ENCODE data around the gene TRAF3IP1.

The TRAF3IP1 gene

GRCh38 chr2:238295144-238296112, 24.9 kb upstream of the TRAF3IP1 start:
- no peak for TF ChIP-seq GATA3 (IDR thresholded peaks at IDR 0.05; ENCODE audit: low read depth, low read length)

- TF ChIP-seq GATA2 (IDR thresholded peaks at IDR 0.05; ENCODE audit: low read depth, low read length): no peak
- no peak for TF ChIP-seq GATA3 (IDR thresholded peaks at IDR 0.05; ENCODE audit: low read depth, low read length)
Observed at GRCh38 chr2:238296638-238297457, 23.5 kb upstream of the TRAF3IP1 start.

GRCh38 chr2:238299803-238300202, 20.5 kb upstream of the TRAF3IP1 start:
- TF ChIP-seq GATA3 (IDR thresholded peaks at IDR 0.05; ENCODE audit: low read depth, low read length) (no peak), GATA2 (IDR thresholded peaks at IDR 0.05; ENCODE audit: low read depth, low read length) (no peak)

- TF ChIP-seq GATA2 (IDR thresholded peaks at IDR 0.05; ENCODE audit: low read depth, low read length) (no peak), GATA3 (IDR thresholded peaks at IDR 0.05; ENCODE audit: low read depth, low read length) (no peak)
Observed at GRCh38 chr2:238302087-238302486, 18.2 kb upstream of the TRAF3IP1 start.

- TF ChIP-seq GATA3 (IDR thresholded peaks at IDR 0.05; ENCODE audit: low read depth, low read length) (no peak), GATA2 (IDR thresholded peaks at IDR 0.05; ENCODE audit: low read depth, low read length) (no peak)
Observed at GRCh38 chr2:238302751-238303150, 17.6 kb upstream of the TRAF3IP1 start.

GRCh38 chr2:238304116-238304515, 16.2 kb upstream of the TRAF3IP1 start:
- TF ChIP-seq GATA3 (IDR thresholded peaks at IDR 0.05; ENCODE audit: low read depth, low read length) (no peak), GATA2 (IDR thresholded peaks at IDR 0.05; ENCODE audit: low read depth, low read length) (no peak)

- no peak for TF ChIP-seq GATA3 (IDR thresholded peaks at IDR 0.05; ENCODE audit: low read depth, low read length)
- TF ChIP-seq GATA2 (IDR thresholded peaks at IDR 0.05; ENCODE audit: low read depth, low read length): no peak
Observed at GRCh38 chr2:238305092-238305862, 15.0 kb upstream of the TRAF3IP1 start.

GRCh38 chr2:238305965-238306671, 14.2 kb upstream of the TRAF3IP1 start:
- TF ChIP-seq GATA3 (IDR thresholded peaks at IDR 0.05; ENCODE audit: low read depth, low read length) (no peak), GATA2 (IDR thresholded peaks at IDR 0.05; ENCODE audit: low read depth, low read length) (no peak)

- TF ChIP-seq GATA2 (IDR thresholded peaks at IDR 0.05; ENCODE audit: low read depth, low read length): no peak
- TF ChIP-seq GATA3 (IDR thresholded peaks at IDR 0.05; ENCODE audit: low read depth, low read length): no peak
Observed at GRCh38 chr2:238306672-238306998, 13.7 kb upstream of the TRAF3IP1 start.

GRCh38 chr2:238308177-238308576, 12.1 kb upstream of the TRAF3IP1 start:
- no peak for TF ChIP-seq GATA2 (IDR thresholded peaks at IDR 0.05; ENCODE audit: low read depth, low read length)
- no peak for TF ChIP-seq GATA3 (IDR thresholded peaks at IDR 0.05; ENCODE audit: low read depth, low read length)

GRCh38 chr2:238313289-238313990, 6.9 kb upstream of the TRAF3IP1 start:
- TF ChIP-seq GATA3 (IDR thresholded peaks at IDR 0.05; ENCODE audit: low read depth, low read length) (no peak), GATA2 (IDR thresholded peaks at IDR 0.05; ENCODE audit: low read depth, low read length) (no peak)

- TF ChIP-seq GATA2 (IDR thresholded peaks at IDR 0.05; ENCODE audit: low read depth, low read length) (no peak), GATA3 (IDR thresholded peaks at IDR 0.05; ENCODE audit: low read depth, low read length) (no peak)
Observed at GRCh38 chr2:238313991-238314350, 6.3 kb upstream of the TRAF3IP1 start.

GRCh38 chr2:238314576-238314975, 5.7 kb upstream of the TRAF3IP1 start:
- no peak for TF ChIP-seq GATA3 (IDR thresholded peaks at IDR 0.05; ENCODE audit: low read depth, low read length)
- no peak for TF ChIP-seq GATA2 (IDR thresholded peaks at IDR 0.05; ENCODE audit: low read depth, low read length)
